Activated CD4-positive, alpha-beta T cell treated with anti-CD3 and anti-CD28 coated beads, Interleukin-2, Interleukin-6, amounts not matched to agents 100 ng/mL and 50 ng/mL, durations not matched to agents 16 hours and 8 hours (primary cell): ENCODE results near the gene TMEM267.
"Not testable (repeated sequence)": the region's sequence is repeated elsewhere in the genome, so short reads cannot be mapped to it uniquely, and the experiment has no call there.

Experiments used
- DNase-seq: peaks from one replicate; pipeline ENCODE4 v3.0.0-alpha.2; 2020

TMEM267 gene

GRCh38 chr5:43441575-43441974, 42.1 kb downstream of the TMEM267 start:
- not testable (repeated sequence) for DNase-seq

- DNase-seq, result no peak
These were observed 46.5 kb downstream of the TMEM267 start for GRCh38 chr5:43437062-43437660.

DNA sequence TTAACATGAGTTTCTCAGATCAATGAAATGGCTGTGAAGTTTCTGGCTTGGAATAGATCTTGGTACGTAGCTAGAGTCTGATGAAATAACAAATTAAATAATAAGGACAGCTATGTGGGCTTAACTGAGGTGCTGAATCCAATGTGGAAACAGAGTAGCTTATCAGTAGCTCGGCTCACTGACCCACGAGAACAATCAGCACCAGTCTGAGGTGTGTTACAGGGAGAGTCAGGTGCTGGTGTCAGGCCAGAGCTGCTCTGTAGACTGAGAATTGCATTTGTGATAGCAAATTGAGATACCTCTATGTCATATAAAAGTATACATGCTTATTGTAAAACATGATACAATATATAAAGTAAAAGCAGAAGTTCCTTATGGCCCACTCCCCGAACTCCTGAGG, 50.3 kb downstream of the TMEM267 start:
- no peak for DNase-seq

- DNase-seq, result no peak
These were observed 50.9 kb downstream of the TMEM267 start for GRCh38 chr5:43432486-43433375.

- DNase-seq, result no peak
These were observed 54.0 kb downstream of the TMEM267 start for GRCh38 chr5:43429706-43430105.

GRCh38 chr5:43429016-43429415, 54.6 kb downstream of the TMEM267 start:
- DNase-seq, result no peak

DNA sequence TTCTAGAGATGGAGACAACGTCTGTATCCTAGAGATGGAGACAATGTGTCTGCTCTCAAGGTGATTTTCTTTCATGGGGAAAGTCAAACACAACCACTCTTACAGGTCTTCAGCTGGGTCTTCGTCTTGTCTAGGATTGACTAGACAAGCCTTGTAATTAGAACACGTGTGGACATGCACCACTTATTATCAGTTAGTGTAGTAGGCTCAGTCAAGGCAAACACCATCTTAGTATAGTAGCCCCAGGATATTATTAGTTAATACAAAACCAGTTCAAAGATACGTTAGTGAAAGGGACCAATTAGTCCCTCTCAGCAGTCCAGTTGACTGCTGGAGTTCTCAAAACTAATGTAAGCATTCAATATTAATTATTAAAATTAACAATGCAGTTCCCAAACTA, 56.4 kb downstream of the TMEM267 start:
- no peak for DNase-seq

- no peak for DNase-seq
These were observed 57.7 kb downstream of the TMEM267 start for GRCh38 chr5:43425983-43426382.

- DNase-seq, result not testable (repeated sequence)
These were observed 60.6 kb downstream of the TMEM267 start for GRCh38 chr5:43423086-43423485.

- no peak for DNase-seq
These were observed 61.5 kb downstream of the TMEM267 start for GRCh38 chr5:43422143-43422542.

- no peak for DNase-seq
These were observed 62.1 kb downstream of the TMEM267 start for GRCh38 chr5:43421450-43422133.

- no peak for DNase-seq
These were observed 63.4 kb downstream of the TMEM267 start for GRCh38 chr5:43420241-43420640.

DNA sequence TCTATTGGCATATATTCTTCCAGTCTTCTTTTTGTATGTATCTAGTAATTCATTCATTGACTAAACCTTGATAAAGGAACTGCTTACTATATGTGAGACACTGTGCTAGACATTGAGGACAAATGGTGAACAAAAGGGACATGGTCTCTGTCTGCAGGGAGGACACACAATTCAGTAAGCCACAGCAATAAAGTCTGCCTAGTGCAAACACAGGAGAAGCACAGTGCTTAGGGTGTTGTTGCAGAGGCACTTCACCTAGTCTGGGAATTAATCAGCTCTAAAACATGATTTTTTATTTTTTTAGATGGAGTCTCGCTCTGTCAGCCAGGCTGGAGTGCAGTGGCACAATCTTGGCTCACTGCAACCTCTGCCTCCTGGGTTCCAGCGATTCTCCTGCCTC, 65.1 kb downstream of the TMEM267 start:
- DNase-seq, result no peak

DNA sequence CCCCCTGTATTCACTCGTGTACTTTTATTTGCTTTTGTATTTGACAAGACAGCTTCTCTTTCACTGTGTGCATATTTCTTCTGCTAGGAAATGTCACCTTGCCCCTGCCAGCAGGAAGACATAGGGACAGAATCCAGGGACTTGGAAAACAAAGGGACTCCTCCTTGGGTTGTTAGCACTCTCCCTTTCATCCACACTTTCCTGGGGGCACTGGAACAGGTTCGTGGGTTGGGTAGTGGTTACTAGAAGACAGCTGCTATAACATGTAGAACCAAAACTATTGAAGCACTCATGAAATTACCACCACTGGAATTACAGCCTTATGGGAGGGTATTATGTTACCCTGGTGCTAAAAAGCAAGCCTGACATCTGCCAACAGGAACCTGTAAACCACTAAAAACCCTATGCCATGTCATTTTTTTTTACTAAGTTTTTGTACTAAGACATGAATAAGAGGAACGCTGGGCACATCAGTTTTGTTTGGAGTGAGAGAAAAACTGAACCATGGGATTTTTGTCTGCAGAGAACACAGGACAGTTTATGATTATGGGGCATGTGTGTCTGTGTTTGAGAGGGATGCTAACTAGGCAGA, 66.8 kb downstream of the TMEM267 start:
- DNase-seq, result no peak

DNA sequence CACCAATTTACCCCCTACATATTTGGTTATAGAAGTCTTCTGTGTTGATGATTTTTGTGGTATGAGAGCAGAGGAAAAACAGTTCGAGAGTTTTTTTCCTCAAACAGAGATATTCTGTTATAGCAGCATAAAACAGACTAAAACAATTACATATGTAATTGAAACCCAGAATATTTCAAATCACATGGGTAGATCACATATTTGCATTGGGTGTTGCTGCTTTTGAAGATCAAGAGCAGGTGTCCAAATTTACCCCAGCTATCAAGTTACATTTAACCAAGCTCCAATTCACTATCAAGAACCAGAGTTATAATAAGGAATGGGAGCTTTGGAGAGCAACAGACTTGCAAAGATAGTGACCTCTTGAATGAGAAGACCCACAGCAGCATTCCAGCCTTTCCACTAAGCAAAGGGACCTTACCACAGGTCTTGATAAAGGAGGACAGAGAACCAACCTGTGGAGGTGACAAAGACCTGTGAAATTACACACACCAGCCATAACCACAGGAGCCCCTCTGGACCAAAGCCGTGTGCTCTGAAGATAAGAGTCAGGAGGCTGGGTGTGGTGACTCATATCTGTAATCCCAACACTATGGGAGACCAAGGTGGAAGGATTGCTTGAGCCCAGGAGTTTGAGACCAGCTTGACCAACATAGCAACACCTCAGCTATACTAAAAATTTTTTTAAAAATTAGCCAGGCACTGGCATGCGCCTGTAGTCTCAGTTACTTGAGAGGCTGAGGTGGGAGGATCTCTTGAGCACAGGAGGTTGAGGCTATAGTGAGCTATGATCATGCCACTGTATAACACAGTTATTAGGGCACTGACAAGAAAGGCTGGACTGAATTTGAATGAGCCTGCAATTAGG, 67.5 kb downstream of the TMEM267 start:
- no peak for DNase-seq

DNA sequence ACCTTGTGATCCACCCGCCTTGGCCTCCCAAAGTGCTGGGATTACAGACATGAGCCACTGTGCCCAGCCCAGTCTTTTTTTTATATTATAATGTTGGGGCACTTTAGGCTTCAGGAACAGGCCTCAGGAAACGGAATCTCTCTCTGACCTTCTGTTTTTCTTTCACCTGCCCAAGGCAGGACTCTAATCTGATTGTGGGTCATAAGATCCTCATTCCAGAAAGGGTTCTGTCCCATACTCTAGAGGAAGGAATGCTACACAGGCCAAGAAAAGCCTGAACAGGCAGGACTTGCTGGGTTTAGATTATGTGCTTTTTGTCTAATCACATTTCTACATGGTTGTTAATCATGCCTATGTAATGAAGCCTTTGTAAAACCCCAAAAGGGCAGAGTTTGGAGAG, 69.7 kb downstream of the TMEM267 start:
- DNase-seq, result no peak

DNA sequence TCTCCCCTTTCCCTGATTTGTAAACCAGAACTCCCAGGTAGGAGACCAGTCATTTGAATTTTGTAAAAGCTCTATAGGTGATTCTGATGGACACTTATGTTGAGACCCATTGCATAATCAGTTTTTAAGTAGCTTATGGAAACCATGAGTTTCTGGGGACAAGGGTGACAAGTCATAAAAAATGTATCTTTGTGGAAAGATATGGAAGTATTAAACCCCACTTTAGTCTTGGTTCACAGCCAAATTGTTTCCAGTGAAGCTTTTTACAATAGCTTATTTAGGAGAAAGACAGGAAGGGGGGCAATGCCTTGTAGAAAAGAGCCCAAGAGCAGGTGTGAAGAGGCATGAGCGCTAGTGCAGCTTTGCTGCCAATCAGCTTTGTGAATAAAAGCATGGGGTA, 71.0 kb downstream of the TMEM267 start:
- no peak for DNase-seq

GRCh38 chr5:43412156-43412555, 71.5 kb downstream of the TMEM267 start, which contains the start of gene CCL28:
TSS of gene CCL28 (minus strand) at chr5:43412391. CDS start at chr5:43412316, 75 bp downstream.
- DNase-seq, result no peak

DNA sequence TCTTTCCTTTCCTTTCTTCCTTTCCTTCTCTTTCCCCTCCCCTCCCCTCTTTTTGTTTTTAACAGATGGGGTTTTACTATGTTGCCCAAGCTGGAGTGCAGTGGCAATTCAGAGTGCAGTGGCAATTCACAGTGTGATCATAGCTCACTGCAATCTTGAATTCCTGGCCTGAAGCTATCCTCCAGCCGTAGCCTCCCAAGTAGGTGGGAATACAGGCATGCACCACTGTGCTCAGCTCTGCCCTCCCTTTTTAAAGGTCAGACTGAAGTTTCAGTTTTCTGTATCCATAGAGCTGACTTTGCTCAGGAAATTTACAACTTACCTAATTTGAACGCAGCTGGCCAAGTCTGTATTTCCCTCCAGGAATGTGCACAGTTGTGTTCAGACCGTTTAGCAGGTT, 72.2 kb downstream of the TMEM267 start:
- DNase-seq, result no peak

GRCh38 chr5:43410414-43410813, 73.3 kb downstream of the TMEM267 start:
- DNase-seq, result no peak

DNA sequence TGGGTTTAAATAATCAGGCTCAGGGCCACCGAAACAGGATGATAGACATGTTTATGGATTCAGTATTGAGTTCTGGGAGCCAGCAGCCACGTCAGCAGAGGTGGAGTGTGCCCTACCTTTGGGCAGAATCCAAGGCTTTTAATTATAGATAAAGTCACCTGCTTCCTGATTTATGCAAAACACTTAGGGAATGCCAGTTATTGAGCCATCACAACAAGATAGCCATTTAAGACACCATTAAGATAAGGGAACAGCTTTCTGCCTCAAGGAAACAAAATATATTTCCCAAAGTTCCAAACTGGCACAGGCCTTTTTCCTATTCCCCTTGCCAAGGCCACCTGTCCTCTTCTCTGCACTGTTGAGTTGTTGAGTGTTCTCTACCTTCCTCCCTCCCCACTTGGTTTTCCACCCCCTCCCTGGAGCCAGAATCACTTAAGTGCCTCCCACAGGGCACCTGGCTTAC, 73.8 kb downstream of the TMEM267 start:
- DNase-seq, result no peak

- not testable (repeated sequence) for DNase-seq
These were observed 81.1 kb downstream of the TMEM267 start for GRCh38 chr5:43402524-43403066.
